LNCaP clone FGC (cell line): ENCODE measurements around the gene XKR8.

Source experiments
- DNase-seq: peaks from one replicate; pipeline ENCODE4 v3.0.0-alpha.2; 2011; ENCODE audit warnings: low read depth
- H3K4me3 ChIP-seq: 2 replicates; pipeline ENCODE4 v1.5.1; 2011; ENCODE audit warnings: mild to moderate bottlenecking, low read depth, low read length, control low read depth
- CTCF ChIP-seq: IDR thresholded peaks from 2 replicates; pipeline ENCODE4 v1.5.1; 2012; ENCODE audit warnings: mild to moderate bottlenecking; ENCODE audit not compliant: control insufficient read depth, insufficient read depth; ENCODE audit errors: extremely low read depth

Gene XKR8

GRCh38 chr1:28010969-28011368 lies 51.2 kb downstream of the XKR8 start:
- no peak for TF ChIP-seq CTCF
- no peak for DNase-seq
- no peak overlapping the region for H3K4me3 ChIP-seq
